Measurements from ENCODE around the gene NOL4.
"Not testable (repeated sequence)": the region's sequence is repeated elsewhere in the genome, so short reads cannot be mapped to it uniquely, and the experiment has no call there.

NOL4 gene, protein sequence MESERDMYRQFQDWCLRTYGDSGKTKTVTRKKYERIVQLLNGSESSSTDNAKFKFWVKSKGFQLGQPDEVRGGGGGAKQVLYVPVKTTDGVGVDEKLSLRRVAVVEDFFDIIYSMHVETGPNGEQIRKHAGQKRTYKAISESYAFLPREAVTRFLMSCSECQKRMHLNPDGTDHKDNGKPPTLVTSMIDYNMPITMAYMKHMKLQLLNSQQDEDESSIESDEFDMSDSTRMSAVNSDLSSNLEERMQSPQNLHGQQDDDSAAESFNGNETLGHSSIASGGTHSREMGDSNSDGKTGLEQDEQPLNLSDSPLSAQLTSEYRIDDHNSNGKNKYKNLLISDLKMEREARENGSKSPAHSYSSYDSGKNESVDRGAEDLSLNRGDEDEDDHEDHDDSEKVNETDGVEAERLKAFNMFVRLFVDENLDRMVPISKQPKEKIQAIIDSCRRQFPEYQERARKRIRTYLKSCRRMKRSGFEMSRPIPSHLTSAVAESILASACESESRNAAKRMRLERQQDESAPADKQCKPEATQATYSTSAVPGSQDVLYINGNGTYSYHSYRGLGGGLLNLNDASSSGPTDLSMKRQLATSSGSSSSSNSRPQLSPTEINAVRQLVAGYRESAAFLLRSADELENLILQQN

DNA sequence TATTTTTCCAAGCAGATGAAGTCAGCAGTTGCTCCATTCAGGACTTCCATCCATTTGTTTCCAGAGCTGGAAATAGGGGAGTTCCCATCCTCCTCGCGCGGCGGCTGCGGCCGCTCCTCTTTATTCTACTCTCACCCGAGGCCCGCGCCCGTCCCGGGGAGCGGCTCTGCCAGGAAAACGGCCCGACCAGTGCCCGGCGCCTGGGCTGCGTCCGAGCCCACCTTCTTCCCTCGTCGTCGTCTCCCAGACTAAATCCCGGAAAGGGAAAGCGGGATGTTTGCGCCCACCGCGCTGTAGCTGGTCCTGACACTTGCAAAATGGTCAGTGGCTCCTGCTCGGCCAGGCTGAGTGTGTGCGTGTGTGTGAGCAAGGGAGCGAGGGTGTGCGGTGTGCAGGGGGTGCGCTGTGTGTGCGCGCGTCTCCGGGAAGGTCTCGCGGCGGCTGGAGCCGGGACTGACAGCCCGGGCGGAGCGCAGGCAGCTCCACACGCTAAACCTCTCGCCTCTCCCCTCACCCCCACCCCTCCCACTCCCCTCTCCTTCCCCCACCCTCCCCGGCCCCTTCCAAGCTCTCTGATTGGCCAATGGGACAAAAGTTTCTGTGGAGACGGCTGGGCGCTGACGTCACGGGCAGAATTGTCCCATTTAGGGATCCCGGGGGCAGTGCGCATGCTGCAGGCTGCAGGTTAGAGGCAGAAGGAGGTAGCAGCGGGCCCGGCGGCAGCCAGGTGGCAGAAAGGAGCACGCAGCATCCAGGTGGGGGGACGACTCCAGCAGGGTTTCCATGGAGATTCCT, at the start of gene NOL4:
Gene NOL4 (minus strand): TSS at position 491 of the 795 bp plus-strand sequence. CDS start 1,660 bp downstream, outside the sequence.
- DNase-seq (ENCODE audit: low read depth in 2 of 2): no peak

DNA sequence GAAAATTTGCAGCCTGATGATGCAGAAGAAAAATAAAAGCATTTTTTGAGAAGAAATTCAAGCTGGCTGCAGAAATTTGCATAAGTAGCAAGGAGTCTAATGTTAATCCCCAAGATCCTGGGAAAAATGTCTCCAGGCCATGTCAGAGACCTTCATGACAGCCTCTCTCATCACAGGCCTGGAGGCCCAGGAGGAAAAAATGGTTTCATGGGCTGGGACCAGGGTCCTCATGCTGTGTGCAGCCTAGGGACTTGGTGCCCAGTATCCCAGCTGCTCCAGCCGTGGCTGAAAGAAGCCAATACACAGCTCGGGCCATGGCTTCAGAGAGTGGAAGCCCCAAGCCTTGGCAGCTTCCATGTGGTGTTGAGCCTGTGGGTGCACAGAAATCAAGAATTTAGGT, 41.3 kb upstream of the NOL4 start:
- not testable (repeated sequence) for DNase-seq (ENCODE audit: low read depth in 2 of 2)

DNA sequence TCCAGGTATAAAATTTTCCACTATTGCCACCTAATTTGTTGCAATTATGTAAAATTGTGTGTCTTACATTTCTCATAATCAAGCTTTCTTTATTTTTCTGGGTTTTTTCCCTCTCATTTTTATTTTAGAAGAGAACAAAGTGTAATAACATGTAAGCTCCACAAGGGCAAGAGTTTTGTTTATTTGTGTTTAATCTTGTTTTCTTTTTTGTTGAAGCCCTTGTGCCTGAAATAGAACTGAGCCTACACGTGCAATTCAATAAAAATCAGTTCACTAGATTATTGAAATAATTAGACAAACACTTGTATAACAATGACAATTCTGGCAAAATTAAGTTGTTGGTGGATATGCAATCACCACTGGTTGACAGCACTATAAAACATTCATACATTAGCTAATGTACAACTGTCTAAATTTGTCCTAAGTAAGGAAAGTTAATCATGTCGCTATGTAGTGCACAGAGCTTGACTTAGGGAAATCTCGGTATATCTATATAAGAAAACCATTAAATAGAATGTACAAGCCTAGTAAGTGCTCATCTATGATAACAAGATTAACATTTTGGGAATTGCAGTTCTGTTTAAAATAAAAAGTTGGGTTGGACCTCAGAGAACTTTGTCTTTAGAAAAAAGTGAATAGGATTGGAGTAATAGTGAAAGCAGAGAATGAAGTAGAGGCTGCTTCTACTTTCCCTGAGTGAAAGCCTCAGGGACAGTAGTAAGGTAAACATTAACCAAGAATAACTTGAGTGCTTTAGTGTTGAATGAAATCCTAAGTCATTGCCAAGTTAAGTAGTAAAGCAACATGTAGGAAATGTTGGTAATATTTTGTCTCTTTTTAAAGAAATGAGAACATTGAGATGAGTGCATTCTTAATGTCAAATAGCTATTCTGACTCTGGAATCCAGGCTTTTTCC, 37.4 kb upstream of the NOL4 start:
- no peak for DNase-seq (ENCODE audit: low read depth in 2 of 2)

- no peak for DNase-seq (ENCODE audit: low read depth in 2 of 2)
Observed at GRCh38 chr18:34258176-34258575, 33.5 kb upstream of the NOL4 start.

DNA sequence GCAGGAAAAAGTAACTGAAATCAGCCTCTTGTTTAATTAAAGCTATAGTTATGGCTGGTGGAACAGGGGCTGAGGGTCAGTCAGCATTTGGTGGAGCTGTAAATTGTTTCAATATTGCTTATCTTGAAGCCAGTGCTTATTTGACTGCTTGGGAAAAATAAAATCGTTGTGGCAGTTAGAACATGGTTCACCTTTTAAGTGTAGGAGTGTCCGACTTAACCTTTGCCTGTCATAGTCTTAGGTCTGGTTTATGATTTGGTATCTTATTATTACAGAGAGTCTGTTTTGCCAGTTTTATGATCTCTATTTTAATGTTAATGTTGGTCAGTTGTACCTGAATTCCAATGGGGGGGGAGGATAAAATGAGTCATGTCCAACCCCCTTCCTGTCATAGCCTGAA, 27.2 kb upstream of the NOL4 start:
- DNase-seq (ENCODE audit: low read depth in 2 of 2): no peak

GRCh38 chr18:34248727-34249126, 24.0 kb upstream of the NOL4 start:
- no peak for DNase-seq (ENCODE audit: low read depth in 2 of 2)

GRCh38 chr18:34242739-34243138, 18.0 kb upstream of the NOL4 start:
- DNase-seq (ENCODE audit: low read depth in 2 of 2): no peak

DNA sequence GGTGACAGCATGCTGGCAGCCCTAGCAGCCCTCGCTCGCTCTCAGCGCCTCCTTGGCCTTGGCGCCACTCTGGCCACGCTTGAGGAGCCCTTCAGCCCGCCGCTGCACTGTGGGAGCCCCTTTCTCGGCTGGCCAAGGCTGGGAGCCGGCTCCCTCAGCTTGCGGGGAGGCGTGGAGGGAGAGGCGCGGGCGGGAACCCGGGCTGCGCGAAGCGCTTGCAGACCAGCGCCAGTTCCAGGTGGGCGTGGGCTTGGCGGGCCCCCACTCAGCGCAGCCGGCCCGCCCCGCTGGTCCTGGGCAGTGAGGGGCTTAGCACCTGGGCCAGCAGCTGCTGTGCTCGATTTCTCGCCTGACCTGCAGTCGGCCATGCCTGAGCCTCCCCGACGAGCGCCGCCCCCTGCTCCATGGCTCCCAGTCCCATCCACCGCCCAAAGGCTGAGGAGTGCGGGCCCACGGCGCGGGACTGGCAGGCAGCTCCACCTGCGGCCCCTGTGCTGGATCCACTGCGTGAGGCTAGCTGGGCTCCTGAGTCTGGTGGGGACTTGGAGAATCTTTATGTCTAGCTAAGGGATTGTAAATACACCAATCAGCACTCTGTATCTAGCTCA, 9.2 kb upstream of the NOL4 start:
- not testable (repeated sequence) for DNase-seq (ENCODE audit: low read depth in 2 of 2)

DNA sequence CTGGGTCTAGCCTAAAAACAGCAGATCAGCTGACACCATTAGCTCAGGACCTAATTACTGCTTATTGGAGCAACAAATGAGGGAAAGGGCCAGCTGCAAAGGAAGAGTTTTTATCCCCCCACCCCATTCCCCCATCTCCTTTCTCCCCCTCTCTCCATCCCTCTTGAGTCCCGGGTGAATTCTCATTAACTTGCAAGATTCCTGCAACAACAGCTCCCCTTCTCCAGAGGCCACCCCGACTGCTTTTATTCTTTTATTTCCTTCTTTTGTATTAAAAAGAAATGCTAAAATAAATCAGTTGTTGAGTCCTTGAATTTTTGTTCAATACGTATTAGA, 473 bp upstream of the NOL4 start:
- DNase-seq (ENCODE audit: low read depth in 2 of 2): no peak

DNA sequence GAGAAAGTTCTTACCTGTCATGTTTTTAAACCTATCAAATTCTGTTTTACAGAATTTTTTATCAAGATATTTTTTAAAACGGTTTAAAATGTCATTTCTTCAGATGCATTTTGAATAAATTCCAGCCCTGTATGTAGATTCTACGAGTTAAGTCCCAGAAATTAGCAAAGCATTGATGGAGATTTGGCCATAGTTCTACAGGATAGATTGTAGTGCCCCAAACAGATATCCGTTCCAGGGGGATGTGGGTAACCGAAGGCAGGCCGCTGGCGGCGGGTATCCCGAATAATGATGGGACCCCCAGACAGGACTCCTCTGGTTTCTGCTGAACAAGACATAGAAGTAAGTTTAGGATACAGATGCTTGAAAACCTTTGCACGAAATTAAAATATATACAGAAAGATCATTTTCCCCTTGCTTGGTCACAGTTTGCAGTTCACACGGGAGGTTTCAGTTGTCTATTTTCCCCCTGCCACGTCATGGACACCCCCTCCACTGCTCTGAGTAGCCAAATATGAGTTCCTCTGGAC, 755 bp downstream of the NOL4 start:
- no peak for DNase-seq (ENCODE audit: low read depth in 2 of 2)

GRCh38 chr18:34223164-34223892, 1.4 kb downstream of the NOL4 start:
- no peak for DNase-seq (ENCODE audit: low read depth in 2 of 2)

DNA sequence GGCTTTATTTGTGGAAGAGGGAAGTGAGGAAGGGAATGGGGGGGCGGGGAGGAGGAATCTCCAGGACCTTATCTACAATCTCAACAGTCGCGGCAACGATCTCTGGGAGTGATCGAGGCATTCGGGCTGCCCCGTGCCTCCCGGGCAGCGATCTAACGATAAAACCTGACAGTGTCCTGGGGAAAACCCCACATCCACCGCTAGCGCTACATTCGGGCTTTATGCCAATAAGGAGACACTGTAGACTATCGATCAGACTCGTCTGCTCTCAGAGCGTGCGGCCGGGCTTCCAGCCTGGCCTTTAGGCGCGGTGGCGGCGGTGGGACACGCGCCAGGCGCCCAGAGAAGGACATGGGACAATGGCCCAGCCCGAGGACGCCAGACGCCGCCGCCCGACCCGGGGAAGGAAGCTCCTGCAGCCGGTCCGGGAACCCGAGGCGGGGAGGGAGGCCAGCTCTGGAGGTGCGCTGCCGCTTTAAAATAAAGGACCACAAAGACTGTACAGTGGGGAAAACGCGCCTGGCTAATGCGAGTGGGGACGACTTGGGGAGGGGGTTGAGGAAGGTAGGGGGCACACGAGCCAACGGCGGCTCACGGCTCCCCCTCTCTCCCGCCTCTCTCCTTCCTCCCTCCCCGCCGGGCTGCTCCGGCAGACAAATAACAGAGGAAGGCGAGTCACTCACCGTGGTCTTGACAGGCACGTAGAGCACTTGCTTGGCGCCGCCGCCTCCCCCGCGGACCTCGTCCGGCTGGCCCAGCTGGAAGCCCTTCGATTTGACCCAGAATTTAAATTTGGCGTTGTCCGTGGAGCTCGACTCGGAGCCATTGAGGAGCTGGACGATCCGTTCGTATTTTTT, 2.2 kb downstream of the NOL4 start:
- DNase-seq (ENCODE audit: low read depth in 2 of 2): no peak

DNA sequence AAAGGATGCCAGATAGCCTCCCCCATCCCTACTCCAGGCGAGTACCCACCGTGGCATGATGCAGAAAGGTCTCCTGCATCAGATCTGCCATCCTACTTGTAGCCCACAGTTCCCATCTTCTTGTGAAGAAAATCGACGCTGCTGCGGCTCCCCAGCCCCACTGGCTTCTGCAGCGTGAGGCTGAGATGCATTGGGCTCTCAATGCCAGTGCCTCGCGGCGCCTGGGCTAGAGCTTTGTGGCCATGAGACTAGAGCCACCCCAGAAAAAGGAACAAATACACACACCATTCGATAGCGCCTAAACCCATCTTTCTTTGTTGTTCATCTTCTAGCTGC, 2.8 kb downstream of the NOL4 start:
- no peak for DNase-seq (ENCODE audit: low read depth in 2 of 2)

DNA sequence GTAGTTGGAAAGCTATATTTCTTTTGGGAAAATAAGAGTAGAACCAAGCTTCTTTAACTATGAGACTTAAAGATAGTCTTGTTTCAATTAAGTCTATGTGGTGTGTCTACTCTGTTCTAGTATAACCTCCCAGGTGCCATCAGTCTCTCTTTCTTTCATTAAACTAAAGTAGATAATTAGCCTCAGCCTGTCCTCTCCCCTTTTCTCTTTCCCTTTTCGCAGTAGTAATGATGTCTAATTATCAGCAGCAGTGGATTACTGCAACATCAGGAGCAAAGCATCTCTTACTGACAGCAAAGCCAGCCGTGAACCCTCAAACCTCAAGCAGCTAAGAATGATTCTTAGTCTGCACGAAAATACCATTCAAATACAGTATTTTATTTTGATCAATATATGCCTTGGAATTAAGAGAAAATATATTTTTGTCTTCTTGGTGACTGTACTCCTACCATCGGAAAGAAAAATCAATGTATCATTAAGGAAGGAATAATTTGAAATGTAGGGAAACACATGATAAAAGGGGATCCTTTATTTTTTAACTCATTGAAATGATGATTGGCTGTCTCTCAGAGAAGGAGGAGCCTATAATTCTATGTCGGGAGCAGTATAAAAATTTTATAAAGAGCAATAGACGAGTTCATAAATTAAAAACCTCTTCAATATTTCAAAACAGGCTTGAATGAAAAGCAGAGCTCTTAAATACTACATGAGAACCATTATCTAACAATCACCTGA, 4.5 kb downstream of the NOL4 start:
- DNase-seq (ENCODE audit: low read depth in 2 of 2): no peak

DNA sequence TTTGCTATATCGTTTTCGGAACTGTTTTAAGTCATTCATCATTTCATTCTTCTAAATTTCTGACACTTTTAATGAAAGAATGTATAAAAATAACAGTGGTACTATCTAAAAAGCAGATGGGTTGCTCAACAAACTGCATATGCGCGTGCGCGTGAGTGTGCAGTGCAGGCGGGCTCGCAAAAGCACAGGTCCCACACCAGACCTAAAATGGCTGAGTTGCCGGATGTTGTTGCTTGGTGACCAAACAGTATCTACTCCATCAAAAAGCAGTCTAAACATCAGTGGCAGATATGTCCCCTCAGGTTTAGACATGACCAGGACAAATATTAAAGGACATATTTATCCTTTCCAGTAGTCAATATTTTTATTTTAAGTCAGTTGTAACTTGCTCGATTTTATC, 5.1 kb downstream of the NOL4 start:
- no peak for DNase-seq (ENCODE audit: low read depth in 2 of 2)

GRCh38 chr18:34212511-34212910, 12.2 kb downstream of the NOL4 start:
- DNase-seq (ENCODE audit: low read depth in 2 of 2): no peak

DNA sequence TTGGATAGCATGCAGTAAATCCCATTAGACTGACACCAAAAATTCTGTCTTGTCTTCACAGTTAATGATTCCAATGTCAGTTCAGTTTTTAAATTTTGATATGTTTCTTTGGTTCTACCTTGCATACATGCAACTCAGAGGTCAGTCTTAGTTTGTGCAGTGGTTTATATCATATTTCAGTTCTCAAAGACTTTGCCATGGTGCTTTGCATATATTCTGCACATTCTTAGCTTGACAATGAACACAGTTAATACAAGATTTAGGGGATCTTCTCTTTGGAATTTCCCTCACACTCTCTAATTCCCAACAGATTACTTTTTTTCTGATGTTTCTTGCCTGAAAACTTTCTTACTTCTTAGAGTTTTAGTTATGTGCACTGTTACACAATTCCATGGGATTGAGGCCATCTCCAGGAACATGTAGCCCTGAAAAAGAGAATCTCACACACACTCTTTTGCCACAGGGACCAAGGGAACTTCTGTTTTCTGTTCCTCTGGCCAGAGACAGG, 17.3 kb downstream of the NOL4 start:
- DNase-seq (ENCODE audit: low read depth in 2 of 2): no peak

- no peak for DNase-seq (ENCODE audit: low read depth in 2 of 2)
Observed at GRCh38 chr18:34203866-34204265, 20.8 kb downstream of the NOL4 start.

DNA sequence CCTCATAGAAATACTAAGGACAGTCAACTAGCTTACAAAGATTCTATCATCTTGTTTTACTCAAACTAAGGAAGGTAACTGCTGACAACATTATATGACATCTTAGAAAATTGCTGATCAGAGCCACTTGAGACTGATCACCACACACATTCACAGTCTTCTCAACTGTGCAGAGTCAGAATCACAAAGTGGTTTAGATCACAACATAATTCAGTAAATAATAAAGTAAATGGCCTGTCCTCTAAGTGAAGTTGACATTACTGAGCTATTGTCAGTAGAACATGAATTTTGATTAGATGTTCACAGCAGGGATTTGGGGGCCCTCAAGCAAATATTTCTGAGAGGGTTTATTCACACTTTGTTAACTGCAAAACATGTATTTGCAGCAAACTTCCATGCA, 28.5 kb downstream of the NOL4 start:
- no peak for DNase-seq (ENCODE audit: low read depth in 2 of 2)
